Measurements from ENCODE around the gene SSRP1.

SSRP1 gene

DNA sequence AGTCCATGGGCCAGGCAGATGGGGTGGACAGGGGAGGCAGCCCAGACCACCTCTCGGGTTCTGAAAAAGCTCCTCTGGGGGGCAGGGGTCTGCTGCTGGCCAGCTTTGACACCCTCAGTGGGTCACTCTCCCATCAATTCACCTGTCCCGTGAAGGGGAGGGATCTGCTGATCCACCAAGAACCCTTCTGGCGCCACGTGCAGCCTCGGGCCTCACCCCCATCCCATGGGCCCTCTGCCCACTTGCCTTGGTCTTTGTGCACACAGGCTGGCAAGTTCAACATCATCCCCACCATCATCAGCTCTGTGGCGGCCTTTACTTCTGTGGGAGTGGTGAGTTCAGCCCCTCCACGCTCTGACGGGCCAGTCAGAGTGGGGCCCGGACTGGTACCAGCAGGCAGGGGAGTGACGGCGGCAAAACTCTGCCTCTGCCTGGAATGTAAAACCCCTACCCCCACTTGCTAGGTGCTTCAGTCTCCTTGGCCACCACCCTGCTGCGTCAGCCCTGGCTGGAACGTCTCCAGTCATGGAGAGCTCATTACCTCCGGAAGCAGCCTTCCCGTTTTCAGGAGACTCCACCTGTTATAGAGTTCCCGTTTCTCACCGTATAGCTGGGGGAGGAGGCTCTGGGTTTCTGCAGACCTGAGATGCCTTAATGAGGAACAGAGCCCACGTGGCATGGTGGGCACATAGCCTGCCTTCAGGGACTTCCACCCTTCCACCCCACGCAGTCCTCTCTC lies 32.6 kb upstream of the SSRP1 start:
- Histone ChIP-seq H3F3A (ENCODE audit: control insufficient read depth, insufficient read depth) (no peaks in the 10 kb centered on the region), H3K4me1 (ENCODE audit: control insufficient read depth, low read length) (no peaks in the 10 kb centered on the region), H3K4me2 (ENCODE audit: low read length) (no peak overlapping the region), H3K79me2 (ENCODE audit: control insufficient read depth, low read length) (no peaks in the 10 kb centered on the region), H3K27me3 (ENCODE audit: control insufficient read depth, low read length) (peaks cover 6% of the 10 kb centered on the region), H3K9me3 (ENCODE audit: control insufficient read depth, insufficient read depth, low read length) (no peaks in the 10 kb centered on the region), H3K4me3 (ENCODE audit: low read length) (no peak overlapping the region), H3K27ac (ENCODE audit: low read depth, low read length) (no peak overlapping the region), H4K20me1 (ENCODE audit: control insufficient read depth, insufficient read depth, low read depth, low read length) (no peaks in the 10 kb centered on the region), H3K36me3 (ENCODE audit: control insufficient read depth, low read length) (no peaks in the 10 kb centered on the region), H3K9me2 (replicated peaks; ENCODE audit: control insufficient read depth, low read length) (no peaks in the 10 kb centered on the region)
- no peak for TF ChIP-seq EZH2phosphoT487 (IDR thresholded peaks at IDR 0.05; ENCODE audit: borderline replicate concordance, low read length)
- TF ChIP-seq, protein P1, sequence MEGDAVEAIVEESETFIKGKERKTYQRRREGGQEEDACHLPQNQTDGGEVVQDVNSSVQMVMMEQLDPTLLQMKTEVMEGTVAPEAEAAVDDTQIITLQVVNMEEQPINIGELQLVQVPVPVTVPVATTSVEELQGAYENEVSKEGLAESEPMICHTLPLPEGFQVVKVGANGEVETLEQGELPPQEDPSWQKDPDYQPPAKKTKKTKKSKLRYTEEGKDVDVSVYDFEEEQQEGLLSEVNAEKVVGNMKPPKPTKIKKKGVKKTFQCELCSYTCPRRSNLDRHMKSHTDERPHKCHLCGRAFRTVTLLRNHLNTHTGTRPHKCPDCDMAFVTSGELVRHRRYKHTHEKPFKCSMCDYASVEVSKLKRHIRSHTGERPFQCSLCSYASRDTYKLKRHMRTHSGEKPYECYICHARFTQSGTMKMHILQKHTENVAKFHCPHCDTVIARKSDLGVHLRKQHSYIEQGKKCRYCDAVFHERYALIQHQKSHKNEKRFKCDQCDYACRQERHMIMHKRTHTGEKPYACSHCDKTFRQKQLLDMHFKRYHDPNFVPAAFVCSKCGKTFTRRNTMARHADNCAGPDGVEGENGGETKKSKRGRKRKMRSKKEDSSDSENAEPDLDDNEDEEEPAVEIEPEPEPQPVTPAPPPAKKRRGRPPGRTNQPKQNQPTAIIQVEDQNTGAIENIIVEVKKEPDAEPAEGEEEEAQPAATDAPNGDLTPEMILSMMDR (IDR thresholded peaks at IDR 0.05; ENCODE audit: low read depth, low read length, poor library complexity, severe bottlenecking), result no peak

DNA sequence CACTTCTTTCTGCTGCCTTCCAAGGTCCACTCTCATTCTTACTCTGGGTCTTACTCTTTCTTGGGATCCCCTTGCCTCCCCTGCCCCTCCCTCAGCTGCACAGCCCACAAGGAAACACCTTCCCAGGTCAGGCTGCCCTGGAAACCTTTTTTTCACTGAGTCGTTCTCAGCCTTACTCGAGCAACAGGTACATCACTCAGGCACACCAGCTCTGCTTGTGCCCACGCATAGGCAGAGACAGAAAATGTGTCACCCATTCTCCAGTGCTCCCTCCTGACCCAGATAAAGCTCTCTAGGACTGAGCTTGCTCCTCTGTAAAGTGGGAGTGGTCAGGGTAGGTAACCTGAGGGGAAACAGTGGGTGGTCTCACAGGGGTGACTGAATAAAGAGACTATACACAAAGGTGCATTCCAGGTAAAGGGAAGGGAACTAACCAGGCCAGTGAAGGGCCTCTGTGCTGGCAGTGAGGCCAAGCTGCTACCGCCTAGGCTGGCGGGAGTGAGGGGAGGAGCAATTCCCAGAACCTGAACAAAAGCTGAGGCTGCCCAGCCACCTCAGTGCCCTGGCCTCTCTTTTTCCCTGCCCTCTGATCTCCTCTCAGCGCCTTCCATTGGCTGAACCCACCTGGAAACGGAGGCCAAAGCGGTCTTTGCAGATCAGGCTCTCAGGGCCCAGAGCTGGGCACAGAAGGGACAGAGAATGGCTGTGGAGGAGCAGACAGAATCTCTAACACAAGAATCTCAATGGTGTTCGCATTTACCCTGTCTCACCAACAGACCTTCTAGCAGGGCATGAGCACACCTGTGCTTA lies 29.4 kb upstream of the SSRP1 start:
- Histone ChIP-seq H3K27me3 (ENCODE audit: control insufficient read depth, low read length) (peaks cover 11% of the 10 kb centered on the region), H3K9me2 (replicated peaks; ENCODE audit: control insufficient read depth, low read length) (no peaks in the 10 kb centered on the region), H3K4me2 (ENCODE audit: low read length) (no peak overlapping the region), H3K27ac (ENCODE audit: low read depth, low read length) (no peak overlapping the region), H3K4me3 (ENCODE audit: low read length) (no peak overlapping the region), H3K36me3 (ENCODE audit: control insufficient read depth, low read length) (no peaks in the 10 kb centered on the region), H3K79me2 (ENCODE audit: control insufficient read depth, low read length) (no peaks in the 10 kb centered on the region), H3K9me3 (ENCODE audit: control insufficient read depth, insufficient read depth, low read length) (no peaks in the 10 kb centered on the region), H4K20me1 (ENCODE audit: control insufficient read depth, insufficient read depth, low read depth, low read length) (no peaks in the 10 kb centered on the region), H3K4me1 (ENCODE audit: control insufficient read depth, low read length) (no peaks in the 10 kb centered on the region), H3F3A (ENCODE audit: control insufficient read depth, insufficient read depth) (no peaks in the 10 kb centered on the region)
- TF ChIP-seq, protein P1 (IDR thresholded peaks at IDR 0.05; ENCODE audit: low read depth, low read length, poor library complexity, severe bottlenecking), result no peak
- no peak for TF ChIP-seq EZH2phosphoT487 (IDR thresholded peaks at IDR 0.05; ENCODE audit: borderline replicate concordance, low read length)

DNA sequence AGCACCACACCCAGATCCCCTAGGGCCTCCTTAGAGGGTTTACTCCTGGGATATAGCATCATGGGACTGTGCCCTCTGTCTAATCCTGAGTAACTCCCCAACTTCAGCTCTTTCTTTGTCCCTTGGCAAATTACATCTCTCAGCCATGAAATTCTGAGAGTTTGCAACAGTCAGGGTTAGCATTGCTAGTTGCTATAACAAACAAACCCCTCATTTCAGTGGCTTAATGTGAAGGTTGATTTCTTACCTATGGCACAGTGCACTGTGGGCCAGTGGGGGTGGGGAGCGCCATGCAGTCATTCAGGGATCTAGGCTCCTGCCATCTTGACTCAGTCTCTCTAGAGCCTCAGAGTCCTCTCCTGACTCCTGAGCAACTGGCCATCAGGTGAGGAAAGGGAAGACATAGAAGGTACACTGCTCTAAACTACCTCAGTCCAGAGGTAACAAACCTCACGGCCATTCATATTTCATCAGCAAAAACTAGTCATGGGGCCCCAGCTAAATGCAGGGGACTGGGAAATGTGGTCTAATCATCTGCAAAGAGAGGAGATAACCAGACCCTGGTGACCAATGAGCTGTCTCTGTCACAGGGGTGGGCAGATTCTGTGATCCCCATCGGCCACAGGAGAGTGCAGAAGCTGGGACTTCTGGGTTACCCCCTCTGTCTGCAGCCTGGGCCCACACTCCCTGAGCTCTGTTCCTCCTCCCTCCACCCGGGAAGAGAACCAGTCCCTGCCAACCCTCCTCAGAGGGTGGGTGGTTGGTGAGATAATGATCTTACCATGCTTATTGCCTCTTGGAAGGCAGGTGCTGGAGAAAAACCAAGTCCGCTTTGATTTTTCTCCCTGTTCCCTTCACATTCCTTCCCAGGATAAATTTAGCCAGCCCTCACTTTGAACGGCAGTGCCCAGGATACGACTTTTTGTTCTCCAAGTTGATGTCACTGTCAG lies 27.7 kb upstream of the SSRP1 start:
- no peak overlapping the region for H3K4me3 ChIP-seq (ENCODE audit: low read length)
- no peak overlapping the region for H3K27ac ChIP-seq (ENCODE audit: low read depth, low read length)
- no peak overlapping the region for H3K4me2 ChIP-seq (ENCODE audit: low read length)
- H3K79me2 ChIP-seq (ENCODE audit: control insufficient read depth, low read length), result no peaks in the 10 kb centered on the region
- no peaks in the 10 kb centered on the region for H3F3A ChIP-seq (ENCODE audit: control insufficient read depth, insufficient read depth)
- no peaks in the 10 kb centered on the region for H3K9me3 ChIP-seq (ENCODE audit: control insufficient read depth, insufficient read depth, low read length)
- peaks cover 15% of the 10 kb centered on the region for H3K27me3 ChIP-seq (ENCODE audit: control insufficient read depth, low read length)
- H3K4me1 ChIP-seq (ENCODE audit: control insufficient read depth, low read length), result no peaks in the 10 kb centered on the region
- no peaks in the 10 kb centered on the region for H4K20me1 ChIP-seq (ENCODE audit: control insufficient read depth, insufficient read depth, low read depth, low read length)
- no peaks in the 10 kb centered on the region for H3K36me3 ChIP-seq (ENCODE audit: control insufficient read depth, low read length)
- TF ChIP-seq, protein P1 (IDR thresholded peaks at IDR 0.05; ENCODE audit: low read depth, low read length, poor library complexity, severe bottlenecking), result no peak
- TF ChIP-seq EZH2phosphoT487 (IDR thresholded peaks at IDR 0.05; ENCODE audit: borderline replicate concordance, low read length), result no peak
- no peaks in the 10 kb centered on the region for H3K9me2 ChIP-seq (replicated peaks; ENCODE audit: control insufficient read depth, low read length)

Data from DOHH2 (cell line).